ENCODE results near the gene ZYX. TPM values are rescaled to one million over a fixed set of nuclear protein-coding genes. Genes with fewer than 3 reads are reported as not detected.

ZYX gene
- total and polyA plus RNA-seq, 2 of the 13 experiments (the other 11 are each of a cell fraction or from before 2014, with no cell fraction given), result 9.9 to 13.7 TPM

DNA sequence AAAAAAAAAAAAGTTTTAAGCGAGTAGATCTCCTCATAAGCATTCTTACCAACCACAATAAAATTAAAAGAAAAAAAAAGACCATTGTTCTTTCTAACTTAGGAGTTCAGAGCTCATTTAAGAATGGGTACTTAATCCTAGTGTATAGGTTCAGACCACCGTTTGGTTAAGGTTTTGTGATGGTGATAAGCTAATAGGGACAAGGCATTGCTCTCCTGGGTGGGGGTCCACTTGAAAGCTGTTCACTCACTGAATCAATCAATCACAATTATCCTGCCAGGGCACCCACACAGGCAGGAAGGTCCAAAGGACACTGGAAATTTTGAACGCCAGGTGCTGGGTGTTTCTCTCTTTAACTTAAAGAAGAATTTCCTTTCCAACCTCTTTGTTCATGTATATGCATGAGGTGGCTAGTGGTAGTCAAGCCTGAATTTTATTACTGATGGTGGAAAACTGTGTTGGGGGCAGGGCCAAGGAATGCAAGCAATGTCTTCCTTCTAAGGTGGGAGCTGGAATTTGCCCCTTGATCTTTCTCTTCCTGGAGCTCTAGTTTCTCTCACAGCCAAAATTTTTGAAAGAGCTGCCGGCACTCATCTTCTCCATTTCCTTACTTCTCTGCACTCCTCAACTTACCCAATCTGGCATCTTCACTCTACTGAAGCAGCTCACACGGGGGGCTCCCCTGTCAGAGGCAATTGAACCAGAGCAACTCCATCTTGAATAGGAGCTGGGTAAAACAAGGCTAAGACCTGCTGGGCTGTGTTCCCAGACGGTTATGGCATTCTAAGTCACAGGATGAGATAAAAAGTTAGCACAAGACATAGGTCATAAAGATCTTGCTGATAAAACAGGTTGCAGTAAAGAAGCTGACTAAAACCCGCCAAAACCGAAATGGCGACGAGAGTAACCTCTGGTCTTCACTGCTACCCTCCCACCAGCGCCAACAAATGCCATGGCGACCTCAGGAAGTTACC is 11.2 kb upstream of the ZYX start:
- in situ Hi-C loops (cut with HindIII; ENCODE audit: extremely low pct_ligation_motif_present, low pct_unique_long_range_greater_than_20kb), result no loop called here
- H2AFZ ChIP-seq (ENCODE audit: low read length), result no peak overlapping the region
- H3K4me2 ChIP-seq (ENCODE audit: low read depth, low read length), result no peak overlapping the region

More for the DNA sequence above, 11.2 kb upstream of the ZYX start:
- no peak overlapping the region for H3K4me3 ChIP-seq (replicated peaks in 1 of 3; ENCODE audit: insufficient read depth in 1 of 3, low read depth in 2 of 3, low read length in 3 of 3)
- H3K27ac ChIP-seq (ENCODE audit: extremely low read length, insufficient read depth, low read length), result no peak overlapping the region
- TF ChIP-seq KLF15 (CRISPR knock-in tag; IDR thresholded peaks at IDR 0.05; ENCODE audit: borderline replicate concordance), result no peak
- no peak for TF ChIP-seq ETV5 (CRISPR knock-in tag; IDR thresholded peaks at IDR 0.05; ENCODE audit: borderline replicate concordance)
- no peak for TF ChIP-seq SRSF1 (optimal IDR thresholded peaks at IDR 0.05; ENCODE audit: low read depth, low read length)
- no peak for TF ChIP-seq ZNF543 (CRISPR knock-in tag; IDR thresholded peaks at IDR 0.05)
- TF ChIP-seq GRHL1 (CRISPR knock-in tag; conservative IDR thresholded peaks at IDR 0.05), result no peak
- TF ChIP-seq ZNF160 (CRISPR knock-in tag; IDR thresholded peaks at IDR 0.05), result no peak
- TF ChIP-seq ZNF629 (CRISPR knock-in tag; conservative IDR thresholded peaks at IDR 0.05), result no peak
- no peak for TF ChIP-seq MYC (CRISPR knock-in tag; IDR thresholded peaks at IDR 0.05; ENCODE audit: borderline replicate concordance)
- no peaks in the 10 kb centered on the region for H3K36me3 ChIP-seq (replicated peaks in 1 of 2; ENCODE audit: control insufficient read depth in 1 of 2, insufficient read depth in 2 of 2, low read length in 2 of 2)
- WGBS (ENCODE audit: low lambda C conversion rate), result 33% methylated on average over 12 of the region's 12 CpGs
- intact Hi-C loops (cut with micrococcal nuclease; ENCODE audit: unreplicated experiment), result no loop called here
- ATAC-seq, result no peak
- H3K4me1 ChIP-seq (ENCODE audit: insufficient read depth, low read length), result peaks cover 11% of the 10 kb centered on the region; the same call in 1 of the 2 replicates
- FAIRE-seq, result no peak
- no peak for DNase-seq (ENCODE audit: low spot score)
- no peak overlapping the region for H3K9ac ChIP-seq (ENCODE audit: insufficient read depth, low read depth, low read length)
- no peaks in the 10 kb centered on the region for H3K79me2 ChIP-seq (ENCODE audit: insufficient read depth, low read length)
- ChIA-PET POLR2A (no interaction called here), CTCF (ENCODE audit: low intra/inter-chr PET ratio, low total read pairs) (no interaction called here)
- no peaks in the 10 kb centered on the region for H4K20me1 ChIP-seq (ENCODE audit: insufficient read depth, low read length)
- H3K9me3 ChIP-seq (ENCODE audit: low read length), result no peaks in the 10 kb centered on the region
- no TSS peak for BruUV-seq (replicated peaks)
- H3K27me3 ChIP-seq (ENCODE audit: control insufficient read depth in 1 of 2, insufficient read depth in 2 of 2, low read length in 2 of 2), result peaks cover 0 to 24% of the 10 kb centered on the region in 2 experiments; a peak in 2 of 5 replicates

Data from HepG2 (cell line).